EL (cell line): ENCODE results near the gene CENPVL3.
"Not testable (repeated sequence)": the region's sequence is repeated elsewhere in the genome, so short reads cannot be mapped to it uniquely, and the experiment has no call there.

ENCODE experiments used
- DNase-seq: peaks from one replicate; pipeline ENCODE4 v3.0.0-alpha.2; 2016

Gene CENPVL3

DNA sequence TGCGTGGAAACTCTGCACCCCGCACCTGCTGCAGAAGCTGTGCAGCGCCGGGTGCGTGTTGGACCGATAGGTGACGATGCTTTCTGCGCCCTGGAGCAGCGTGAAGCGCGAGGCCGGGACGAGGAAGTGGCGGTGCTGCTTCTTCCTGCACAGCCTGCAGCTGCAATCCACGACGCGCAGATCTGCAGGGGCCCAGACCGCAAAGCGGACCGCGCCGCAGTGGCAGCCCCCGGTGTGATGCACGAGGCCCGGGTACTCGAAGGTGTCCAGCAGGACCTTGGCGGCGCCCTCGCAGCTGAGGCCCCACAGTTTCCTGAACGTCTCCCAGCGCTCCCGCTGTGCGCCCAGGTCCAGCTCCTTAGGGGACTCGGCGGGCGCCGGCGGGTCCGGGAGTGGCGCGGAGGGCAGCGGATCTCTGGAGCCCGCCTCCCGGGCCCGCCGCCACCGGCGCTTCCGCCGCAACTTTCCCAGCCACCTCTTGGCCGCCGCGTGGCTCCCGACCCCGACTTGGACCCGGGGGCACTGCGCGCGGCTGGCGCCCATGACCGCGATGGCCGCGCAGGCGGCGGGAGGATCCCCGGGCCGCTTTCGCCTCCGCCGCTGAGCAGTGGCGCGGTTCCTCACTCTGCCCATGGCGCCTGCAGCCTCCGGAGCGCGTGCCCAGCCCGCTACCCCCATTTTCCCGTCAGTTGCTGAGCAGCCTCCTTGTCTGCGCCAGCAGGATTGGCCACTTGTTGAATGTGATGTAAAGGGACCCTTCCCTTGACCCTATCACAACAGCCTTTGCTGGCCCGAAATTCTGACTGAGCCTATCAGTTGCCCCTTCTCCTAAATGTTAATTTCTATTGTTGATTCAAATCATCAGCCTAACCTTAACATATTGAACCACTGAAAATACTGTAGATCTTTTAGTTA is at the start of gene CENPVL3:
TSS of gene CENPVL3 (minus strand) at position 672 of the 915 bp plus-strand sequence. CDS start at position 633, 39 bp downstream.
- DNase-seq: not testable (repeated sequence)

DNA sequence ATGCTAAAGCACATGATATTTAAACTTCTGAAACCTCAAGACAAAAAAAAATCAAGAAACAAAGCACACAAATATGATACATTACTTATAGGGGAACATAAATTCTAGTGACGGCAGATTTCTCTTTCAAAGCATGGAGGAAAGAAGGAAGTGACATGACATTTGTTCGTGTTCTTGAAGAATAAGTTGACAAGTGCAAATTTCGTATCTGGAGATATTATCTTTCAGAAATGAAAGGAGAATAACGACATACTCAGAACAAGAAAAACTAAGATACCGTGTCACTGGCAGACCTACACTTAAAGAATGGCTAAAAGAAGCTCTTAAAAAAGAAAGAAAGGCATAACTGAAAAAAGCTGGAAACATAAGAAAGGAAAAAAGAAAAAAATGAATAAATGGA is 47.3 kb upstream of the CENPVL3 start:
- no peak for DNase-seq

DNA sequence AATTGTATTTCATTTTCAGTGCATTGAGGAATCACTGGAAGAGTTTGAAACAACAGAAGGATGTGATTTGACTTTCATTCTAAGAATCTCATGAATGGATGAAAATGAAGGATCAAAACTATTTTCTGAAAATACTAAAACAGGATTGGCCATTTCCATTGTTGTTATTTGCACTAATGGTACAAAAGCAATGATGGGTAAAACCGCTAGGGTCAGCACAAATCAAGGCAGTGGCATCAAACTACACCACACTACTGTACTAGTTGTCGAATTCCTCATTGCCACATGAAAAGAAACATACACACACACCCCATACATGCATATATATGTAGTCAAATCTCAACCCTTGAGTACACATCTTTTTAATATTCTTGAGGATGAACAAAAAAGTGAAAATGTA is 24.7 kb upstream of the CENPVL3 start:
- DNase-seq: no peak

DNA sequence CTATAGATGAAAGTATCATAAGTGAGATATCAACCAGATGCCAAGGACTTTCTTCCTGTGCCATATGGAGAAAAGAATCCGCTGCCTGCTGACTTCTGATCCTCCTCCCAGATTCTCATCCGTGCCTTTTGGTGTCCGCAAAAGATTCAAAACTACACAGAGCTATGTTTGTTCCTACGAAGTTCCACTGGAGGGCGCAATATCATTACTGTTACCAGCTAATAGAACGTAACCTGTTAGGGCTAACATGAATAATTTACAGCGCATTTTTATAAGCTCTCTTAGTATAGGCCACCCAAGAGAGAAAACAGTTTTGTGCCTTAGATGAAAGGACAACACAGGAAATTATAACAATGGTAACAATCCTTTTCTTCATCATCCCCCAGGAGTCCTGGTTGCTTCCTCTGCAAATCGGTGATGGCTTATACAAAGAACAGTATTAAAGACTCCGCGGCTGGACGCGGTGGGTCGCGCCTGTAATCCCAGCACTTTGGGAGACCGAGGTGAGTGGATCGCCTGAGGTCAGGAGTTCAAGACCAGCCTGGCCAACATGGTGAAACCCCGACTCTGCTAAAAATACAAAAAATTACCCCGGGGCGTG is 22.8 kb upstream of the CENPVL3 start:
- DNase-seq: peak; percentile 35

DNA sequence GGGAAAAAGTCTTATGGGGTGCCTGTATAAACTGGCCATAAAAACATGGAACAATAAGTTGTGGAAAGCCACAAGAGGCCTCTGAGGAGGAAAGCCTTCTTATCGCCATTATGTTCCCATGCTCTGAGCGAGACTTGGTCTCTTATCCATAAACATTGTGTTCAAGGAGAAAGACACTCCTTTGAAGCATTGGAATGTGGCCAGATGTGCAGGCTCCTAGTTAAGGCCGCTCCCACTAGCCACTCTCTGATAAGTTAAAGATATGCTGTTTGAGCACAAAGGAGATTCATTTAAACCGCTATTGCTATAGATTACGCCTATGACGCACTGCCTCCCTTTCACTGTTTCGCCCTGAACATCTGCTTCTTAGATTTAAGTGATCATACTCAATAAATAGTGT is 17.8 kb upstream of the CENPVL3 start:
- not testable (repeated sequence) for DNase-seq

DNA sequence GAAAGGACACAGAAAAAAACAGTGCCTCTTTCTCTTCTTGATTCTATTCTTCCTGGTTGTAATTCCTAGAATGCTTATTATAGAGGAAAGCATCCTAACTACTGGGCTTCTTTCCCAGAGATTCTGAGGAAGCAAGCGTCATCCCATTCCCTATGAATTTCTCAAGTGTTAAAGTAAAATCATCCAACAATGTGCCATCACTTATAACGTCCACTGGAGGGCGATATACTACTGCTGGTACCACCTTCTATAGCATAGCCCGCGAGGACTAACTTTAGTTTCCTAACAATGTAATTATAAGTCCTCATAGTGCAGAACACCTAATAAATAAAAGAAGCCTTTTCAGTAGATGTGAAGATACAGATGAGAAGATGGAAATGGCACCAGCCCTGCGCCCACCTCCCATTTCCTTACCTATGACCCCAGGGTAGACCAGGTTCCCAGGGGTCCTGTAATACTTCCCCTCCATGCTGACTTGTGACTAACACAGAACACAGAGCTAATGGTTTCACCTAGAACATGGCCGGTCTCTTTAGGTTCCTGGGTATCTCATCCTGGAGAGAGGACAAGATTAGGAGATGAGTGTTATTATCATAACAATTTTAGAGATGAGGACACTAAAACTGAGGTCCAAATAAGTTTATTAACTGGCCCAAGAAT is 4.2 kb downstream of the CENPVL3 start:
- DNase-seq: peak; percentile 18

DNA sequence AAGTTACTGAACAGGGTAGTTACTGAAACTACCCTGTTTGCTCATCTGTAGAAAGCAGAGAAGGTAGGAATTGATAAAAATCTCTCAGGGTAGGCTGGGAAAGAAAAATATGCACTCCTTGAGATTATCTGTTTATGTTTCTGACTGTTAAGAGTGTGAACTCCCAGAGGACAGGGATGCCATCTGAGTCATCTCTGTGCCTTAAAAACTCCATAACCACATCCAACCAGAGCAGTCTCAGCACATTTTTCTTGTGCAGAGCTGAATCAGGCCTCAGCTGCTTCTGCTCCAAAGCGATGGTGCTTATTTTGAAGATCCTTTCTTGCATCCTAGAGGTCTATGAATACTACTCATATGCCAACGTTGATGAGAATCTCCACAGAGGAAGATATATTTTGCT is 9.9 kb downstream of the CENPVL3 start:
- peak; percentile 10 for DNase-seq

DNA sequence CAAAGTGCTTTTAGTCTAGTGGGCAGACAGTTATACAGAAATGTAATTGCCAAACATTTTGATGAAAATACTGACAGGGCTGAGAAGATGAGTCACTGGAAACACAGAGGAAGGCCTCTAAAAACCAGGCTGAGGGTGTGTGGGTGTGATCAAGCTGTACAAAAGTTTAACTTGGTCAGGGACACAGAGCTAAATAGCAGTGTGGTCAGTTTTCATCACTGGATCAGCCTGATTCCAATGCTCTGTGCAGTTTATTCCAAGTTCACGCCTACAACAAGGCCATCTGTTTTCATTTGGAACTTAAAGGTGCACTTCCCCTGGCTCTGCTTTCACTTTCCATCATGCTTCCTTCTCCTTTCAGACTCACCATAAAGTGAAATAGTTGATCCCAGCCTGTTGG is 10.6 kb downstream of the CENPVL3 start:
- peak; percentile 0 for DNase-seq

DNA sequence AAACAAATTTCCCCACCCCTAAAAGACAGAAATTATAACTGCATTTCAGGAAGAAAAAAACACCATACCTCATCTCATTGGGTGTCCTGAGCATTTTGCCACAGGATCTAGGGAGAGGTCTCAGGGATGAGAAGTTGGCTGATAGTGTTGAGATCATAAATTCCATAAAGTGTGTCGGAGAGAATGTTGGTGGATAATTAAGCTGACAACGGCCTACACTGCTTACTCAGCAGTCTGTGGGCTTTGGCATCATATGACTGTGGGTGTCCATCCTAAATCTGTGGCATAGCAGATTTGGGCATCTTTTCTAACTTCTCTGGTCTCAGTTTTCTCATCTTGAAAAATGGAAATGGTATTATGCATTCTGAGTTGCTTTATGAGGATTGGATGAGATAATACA is 12.3 kb downstream of the CENPVL3 start:
- DNase-seq: no peak

DNA sequence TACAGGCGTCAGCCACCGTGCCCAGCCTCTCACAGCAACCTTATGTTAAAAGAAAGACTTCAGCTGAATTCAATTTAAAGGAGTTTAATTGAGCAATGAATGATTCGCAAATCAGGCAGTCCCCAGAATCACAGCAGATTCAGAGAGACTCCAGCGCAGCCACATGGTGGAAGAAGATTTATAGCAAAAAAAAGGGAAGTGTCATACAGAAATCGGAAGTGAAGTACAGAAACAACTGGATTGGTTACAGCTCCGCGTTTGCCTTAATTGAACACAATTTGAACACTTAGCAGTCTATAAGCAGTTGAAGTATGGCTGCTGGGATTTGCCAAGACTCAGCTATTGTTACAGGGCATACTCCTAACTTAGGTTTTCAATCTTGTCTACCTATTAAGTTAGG is 19.8 kb downstream of the CENPVL3 start:
- DNase-seq: no peak

DNA sequence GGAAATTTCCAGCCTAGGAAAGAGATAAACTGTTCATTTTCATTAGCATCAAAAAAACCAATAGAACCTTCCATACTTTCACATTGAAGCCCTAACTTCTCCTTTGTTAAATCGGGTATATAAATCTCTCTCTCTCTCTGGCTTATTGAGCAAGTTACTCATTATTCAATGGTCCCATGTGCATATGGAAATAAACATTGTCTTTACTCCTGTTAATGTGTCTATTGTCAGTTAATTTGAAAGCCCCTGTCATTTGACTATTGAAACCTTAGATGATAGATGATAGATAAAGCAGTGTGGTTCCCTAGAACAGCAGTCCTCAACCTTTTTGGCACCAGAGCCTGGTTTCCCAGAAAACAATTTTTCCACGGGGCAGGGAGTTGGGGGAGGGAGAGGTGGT is 46.8 kb downstream of the CENPVL3 start:
- no peak for DNase-seq

DNA sequence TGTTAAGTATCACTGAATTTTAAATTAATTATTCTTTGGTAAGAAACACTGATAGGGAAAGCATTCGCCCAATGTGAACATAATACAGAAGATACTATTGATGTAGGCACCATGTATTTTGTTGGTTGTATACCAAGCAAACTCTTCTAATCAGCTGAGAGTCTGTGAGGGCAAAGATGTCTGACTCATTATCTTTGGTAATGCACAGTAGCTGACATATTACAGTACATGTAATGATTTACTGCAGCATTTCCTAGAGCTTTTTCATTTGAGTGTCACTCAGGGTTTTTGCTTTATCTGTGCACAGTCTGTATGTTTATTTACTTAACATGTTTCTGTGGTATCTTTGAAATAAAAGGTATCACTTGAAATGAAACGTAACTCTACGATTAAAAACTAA is 49.2 kb downstream of the CENPVL3 start:
- DNase-seq: peak; percentile 0

DNA sequence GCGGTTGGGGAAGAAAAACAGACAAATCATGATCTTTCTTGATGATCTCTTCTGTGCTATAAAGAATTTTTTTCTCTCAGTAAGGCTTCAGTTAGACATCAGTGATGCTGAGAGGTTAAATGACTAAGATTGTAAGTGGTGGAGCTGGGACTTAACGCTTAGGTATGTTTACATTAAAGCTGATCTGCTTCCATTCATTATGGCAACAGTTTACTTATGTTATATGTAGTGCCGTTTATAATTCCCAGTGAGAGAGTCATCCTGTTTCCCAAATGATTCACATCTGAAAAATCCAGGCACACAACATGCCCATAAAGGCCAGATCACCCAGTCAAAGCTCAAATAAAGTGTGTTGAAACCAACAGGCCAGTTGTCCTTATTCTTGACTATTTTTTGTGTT is 50.1 kb downstream of the CENPVL3 start:
- DNase-seq: peak; percentile 69
